ENCODE measurements around the gene ANKRD30A.

ANKRD30A gene

DNA sequence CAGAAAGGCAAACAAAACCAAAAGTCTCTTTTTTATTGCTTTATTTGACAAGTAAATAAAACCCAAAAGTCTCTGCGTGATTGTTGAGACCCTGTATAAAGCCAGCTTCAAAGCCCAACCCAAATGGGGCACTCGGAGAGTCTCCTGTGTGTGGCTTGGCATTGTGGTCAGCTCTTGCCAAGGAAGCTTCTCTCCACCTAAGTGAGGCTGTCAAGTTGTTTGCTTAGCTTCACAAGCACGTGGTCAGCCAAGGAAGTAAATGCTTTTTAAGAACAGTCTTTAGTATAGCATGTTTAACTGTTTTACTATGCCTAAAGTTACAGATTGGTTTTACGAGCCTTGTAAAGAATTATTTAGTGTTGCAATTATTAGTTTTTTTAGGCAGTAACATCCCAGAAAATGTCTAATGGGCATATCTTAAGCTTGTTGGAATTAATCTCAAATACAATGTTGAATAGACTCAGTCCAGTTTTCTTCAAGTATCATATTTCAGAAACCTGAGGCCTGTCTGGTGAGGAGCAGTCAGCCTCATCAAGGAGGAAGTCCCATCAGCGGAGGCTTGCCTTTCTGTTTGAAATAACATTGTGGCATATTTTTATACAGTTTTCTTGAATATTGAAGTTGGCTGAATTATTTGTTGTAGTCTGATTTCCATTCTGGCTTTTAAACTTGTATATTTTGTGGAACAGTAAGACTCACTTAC lies 144.3 kb downstream of the ANKRD30A start:
- peak overlapping the region; percentile 24 for H3K27ac ChIP-seq
- TF ChIP-seq, protein P1, sequence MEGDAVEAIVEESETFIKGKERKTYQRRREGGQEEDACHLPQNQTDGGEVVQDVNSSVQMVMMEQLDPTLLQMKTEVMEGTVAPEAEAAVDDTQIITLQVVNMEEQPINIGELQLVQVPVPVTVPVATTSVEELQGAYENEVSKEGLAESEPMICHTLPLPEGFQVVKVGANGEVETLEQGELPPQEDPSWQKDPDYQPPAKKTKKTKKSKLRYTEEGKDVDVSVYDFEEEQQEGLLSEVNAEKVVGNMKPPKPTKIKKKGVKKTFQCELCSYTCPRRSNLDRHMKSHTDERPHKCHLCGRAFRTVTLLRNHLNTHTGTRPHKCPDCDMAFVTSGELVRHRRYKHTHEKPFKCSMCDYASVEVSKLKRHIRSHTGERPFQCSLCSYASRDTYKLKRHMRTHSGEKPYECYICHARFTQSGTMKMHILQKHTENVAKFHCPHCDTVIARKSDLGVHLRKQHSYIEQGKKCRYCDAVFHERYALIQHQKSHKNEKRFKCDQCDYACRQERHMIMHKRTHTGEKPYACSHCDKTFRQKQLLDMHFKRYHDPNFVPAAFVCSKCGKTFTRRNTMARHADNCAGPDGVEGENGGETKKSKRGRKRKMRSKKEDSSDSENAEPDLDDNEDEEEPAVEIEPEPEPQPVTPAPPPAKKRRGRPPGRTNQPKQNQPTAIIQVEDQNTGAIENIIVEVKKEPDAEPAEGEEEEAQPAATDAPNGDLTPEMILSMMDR (IDR thresholded peaks at IDR 0.05): no peak
- no peak for TF ChIP-seq ZFX (IDR thresholded peaks at IDR 0.05; ENCODE audit: borderline replicate concordance)

- TF ChIP-seq, protein P1 (IDR thresholded peaks at IDR 0.05): no peak
- no peak for TF ChIP-seq ZFX (IDR thresholded peaks at IDR 0.05; ENCODE audit: borderline replicate concordance)
- no peak overlapping the region for H3K27ac ChIP-seq
These were observed 149.9 kb downstream of the ANKRD30A start for GRCh38 chr10:37275216-37275777.

GRCh38 chr10:37285063-37285462 lies 159.7 kb downstream of the ANKRD30A start:
- TF ChIP-seq, protein P1 (IDR thresholded peaks at IDR 0.05): no peak
- no peak for TF ChIP-seq ZFX (IDR thresholded peaks at IDR 0.05; ENCODE audit: borderline replicate concordance)
- H3K27ac ChIP-seq: no peak overlapping the region

- no peak for TF ChIP-seq ZFX (IDR thresholded peaks at IDR 0.05; ENCODE audit: borderline replicate concordance)
- TF ChIP-seq, protein P1 (IDR thresholded peaks at IDR 0.05): no peak
- peak overlapping the region; percentile 60 for H3K27ac ChIP-seq
These were observed 164.6 kb downstream of the ANKRD30A start for GRCh38 chr10:37289833-37290464.

DNA sequence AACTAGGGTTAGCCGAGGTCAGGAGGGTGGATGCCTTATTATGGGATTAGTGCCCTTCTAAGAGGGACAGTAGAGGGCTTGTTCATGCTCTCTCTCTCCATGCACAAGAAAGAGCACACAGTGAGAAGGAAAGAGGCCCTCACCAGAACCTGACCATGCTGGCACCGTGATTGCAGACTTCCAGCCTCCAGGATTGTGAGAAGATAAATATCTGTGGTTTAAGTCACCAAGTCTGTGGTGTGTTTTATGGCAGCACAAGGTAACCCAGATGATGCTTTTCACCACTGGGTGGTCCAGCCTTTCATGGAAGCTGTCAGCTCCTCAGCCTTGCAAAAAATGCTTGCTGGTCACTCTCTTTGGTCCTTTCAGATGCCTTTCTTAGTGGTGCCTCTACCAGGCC lies 175.9 kb downstream of the ANKRD30A start:
- TF ChIP-seq, protein P1 (IDR thresholded peaks at IDR 0.05): no peak
- no peak for TF ChIP-seq ZFX (IDR thresholded peaks at IDR 0.05; ENCODE audit: borderline replicate concordance)
- no peak overlapping the region for H3K27ac ChIP-seq

GRCh38 chr10:37304036-37304435 lies 178.6 kb downstream of the ANKRD30A start:
- TF ChIP-seq ZFX (IDR thresholded peaks at IDR 0.05; ENCODE audit: borderline replicate concordance): no peak
- TF ChIP-seq, protein P1 (IDR thresholded peaks at IDR 0.05): no peak

GRCh38 chr10:37314350-37314749 lies 189.0 kb downstream of the ANKRD30A start:
- H3K27ac ChIP-seq: no peak overlapping the region
- TF ChIP-seq, protein P1 (IDR thresholded peaks at IDR 0.05): no peak
- no peak for TF ChIP-seq ZFX (IDR thresholded peaks at IDR 0.05; ENCODE audit: borderline replicate concordance)

More at GRCh38 chr10:37304036-37304435, 178.6 kb downstream of the ANKRD30A start:
- H3K27ac ChIP-seq: no peak overlapping the region
